Measurements from ENCODE around the gene MS4A18.

MS4A18 gene

DNA sequence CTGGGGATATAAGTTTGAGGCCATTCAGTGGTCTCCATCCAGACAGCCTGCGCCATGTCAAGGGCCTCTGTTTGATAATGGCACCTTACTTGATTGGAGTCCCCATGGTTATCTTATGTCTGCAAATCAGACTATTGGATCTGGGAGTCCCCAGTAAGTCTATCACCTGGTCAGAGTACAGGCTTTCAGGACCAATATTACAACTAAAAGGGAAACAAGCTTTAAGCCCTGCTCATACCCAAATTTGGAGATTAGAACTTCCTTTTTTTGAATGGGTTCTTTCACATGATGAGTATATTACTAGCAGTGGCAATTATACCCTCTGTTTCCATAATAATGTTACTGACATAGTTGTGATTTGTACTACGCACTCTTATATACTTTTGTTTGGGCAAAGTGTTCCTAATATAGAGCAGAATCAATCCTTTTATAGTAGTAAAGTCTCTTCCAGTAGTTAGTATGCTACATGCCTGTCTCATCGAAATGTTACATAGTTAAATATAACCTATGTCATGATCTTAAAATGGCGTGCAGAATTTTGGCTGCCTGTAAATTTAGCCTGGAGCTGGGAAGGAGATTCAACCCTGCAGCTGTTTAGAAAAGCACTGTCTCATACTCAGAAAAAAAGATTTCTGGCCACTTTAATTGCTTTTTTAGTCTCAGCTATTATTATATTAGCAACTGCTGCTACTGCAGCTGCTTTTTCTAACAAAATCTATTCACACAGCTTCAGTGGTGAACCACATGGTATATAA lies 37.1 kb downstream of the MS4A18 start:
- TF ChIP-seq ZFX (IDR thresholded peaks at IDR 0.05; ENCODE audit: borderline replicate concordance) = no peak
- TF ChIP-seq, protein P1, sequence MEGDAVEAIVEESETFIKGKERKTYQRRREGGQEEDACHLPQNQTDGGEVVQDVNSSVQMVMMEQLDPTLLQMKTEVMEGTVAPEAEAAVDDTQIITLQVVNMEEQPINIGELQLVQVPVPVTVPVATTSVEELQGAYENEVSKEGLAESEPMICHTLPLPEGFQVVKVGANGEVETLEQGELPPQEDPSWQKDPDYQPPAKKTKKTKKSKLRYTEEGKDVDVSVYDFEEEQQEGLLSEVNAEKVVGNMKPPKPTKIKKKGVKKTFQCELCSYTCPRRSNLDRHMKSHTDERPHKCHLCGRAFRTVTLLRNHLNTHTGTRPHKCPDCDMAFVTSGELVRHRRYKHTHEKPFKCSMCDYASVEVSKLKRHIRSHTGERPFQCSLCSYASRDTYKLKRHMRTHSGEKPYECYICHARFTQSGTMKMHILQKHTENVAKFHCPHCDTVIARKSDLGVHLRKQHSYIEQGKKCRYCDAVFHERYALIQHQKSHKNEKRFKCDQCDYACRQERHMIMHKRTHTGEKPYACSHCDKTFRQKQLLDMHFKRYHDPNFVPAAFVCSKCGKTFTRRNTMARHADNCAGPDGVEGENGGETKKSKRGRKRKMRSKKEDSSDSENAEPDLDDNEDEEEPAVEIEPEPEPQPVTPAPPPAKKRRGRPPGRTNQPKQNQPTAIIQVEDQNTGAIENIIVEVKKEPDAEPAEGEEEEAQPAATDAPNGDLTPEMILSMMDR (IDR thresholded peaks at IDR 0.05) = no peak

DNA sequence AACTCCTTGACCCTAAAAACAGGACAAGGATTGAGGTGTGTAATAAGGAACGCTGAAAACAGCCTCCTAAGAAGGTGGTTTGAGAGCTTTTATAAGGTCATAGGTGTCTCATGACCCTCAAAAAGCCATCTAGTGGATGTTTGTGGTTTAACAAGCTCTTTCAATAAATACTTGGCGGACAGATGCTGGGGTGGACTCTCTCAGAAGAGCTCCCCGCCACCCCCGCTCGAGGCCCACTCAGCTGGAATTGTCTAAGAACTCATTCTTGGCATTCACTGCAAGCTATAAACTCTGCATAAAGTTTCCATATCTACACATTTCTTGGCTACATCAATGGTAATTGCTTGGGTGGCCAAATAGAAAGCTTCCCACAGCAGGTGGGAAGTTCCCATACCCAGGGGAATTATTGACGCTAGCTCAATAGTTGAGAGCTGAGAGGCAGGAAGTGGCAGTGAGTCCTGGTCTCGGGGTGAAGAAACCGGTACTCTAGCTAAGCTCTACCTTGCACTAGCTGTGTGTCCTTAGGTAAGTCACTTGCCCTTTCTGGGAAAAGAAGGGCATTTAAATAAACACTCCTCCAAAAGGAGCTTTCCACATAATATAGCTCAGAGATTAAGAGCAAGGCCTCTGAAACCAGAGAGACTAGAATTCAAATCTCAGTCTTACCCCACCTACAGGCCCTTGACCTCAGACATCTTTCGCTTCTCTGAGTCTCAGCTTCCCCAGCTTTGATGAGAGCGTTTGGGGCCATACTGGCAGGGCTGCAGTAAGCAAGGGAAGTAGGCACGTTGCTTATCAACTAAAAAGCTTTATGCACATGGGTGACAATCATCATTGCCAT lies 38.6 kb downstream of the MS4A18 start:
- no peak overlapping the region for H3K27ac ChIP-seq
- TF ChIP-seq, protein P1 (IDR thresholded peaks at IDR 0.05) = peak; percentile 40
- no peak for TF ChIP-seq ZFX (IDR thresholded peaks at IDR 0.05; ENCODE audit: borderline replicate concordance)

More for the DNA sequence above, 37.1 kb downstream of the MS4A18 start:
- H3K27ac ChIP-seq = no peak overlapping the region

DNA sequence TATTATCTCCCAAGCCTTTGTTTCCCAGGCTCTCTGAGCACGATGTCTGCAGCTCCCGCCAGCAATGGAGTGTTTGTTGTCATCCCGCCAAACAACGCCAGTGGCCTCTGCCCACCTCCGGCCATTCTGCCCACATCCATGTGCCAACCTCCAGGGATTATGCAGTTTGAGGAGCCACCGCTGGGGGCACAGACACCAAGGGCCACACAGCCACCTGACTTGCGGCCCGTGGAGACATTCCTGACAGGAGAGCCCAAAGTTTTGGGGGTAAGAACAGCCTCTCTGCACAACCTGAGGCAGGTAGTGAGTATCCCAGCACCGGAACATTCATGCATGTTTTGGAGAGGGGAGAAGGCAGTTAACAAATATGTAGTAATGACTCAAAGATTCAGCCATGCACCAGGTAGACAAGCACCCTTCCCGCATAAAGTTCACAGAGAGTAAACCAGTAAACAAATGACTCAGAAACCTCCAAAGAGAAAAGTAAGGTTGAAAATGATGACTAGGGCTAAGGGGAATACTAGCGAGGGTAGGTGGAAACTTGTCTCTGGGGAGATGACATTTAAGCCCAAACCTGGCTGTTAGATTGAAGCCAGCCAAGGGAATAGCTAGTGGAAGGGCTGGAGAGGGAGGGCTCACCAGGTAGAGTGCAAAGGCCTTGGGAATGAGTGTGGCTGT lies 39.3 kb downstream of the MS4A18 start:
- TF ChIP-seq, protein P1 (IDR thresholded peaks at IDR 0.05) = peak; percentile 67
- no peak for TF ChIP-seq ZFX (IDR thresholded peaks at IDR 0.05; ENCODE audit: borderline replicate concordance)
- H3K27ac ChIP-seq = no peak overlapping the region

DNA sequence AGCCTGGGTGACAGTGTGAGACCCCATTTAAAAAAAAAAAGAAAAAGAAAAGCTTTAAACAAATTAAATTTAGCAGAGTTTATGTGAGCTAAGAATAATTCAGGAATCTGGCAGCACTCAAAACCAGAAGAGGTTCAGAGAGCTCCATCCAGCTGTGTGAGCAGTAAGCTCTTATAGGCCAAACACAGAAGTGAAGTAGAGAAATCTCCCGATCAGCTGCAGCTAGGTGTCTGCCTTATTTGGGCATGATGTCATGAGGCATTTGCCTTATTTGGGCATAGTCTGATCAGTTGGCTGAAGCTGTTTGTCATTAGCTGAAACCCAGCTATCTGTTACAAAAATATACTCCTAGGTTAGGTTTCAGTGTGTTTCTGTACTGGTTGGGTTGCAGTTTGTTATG lies 40.4 kb downstream of the MS4A18 start:
- TF ChIP-seq, protein P1 (IDR thresholded peaks at IDR 0.05) = no peak
- TF ChIP-seq ZFX (IDR thresholded peaks at IDR 0.05; ENCODE audit: borderline replicate concordance) = no peak
- H3K27ac ChIP-seq = no peak overlapping the region

DNA sequence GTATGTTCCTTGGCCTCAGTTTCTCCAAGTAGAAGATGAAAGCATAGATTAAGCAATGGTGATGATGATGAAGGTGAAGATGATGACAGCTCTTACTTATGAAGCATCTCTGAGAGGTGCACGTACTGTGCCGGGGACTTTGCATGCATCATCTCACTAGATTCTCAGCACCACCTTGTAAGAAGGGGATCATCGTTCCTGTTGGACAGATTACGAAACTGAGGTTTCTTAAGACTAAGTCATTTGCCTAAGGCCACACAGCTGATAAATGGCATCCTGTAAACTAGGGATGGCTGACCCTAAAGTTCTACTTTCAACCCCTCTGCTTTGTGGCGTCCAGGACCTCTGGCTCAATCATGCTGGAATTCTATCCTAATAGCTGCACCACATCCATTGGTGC lies 40.8 kb downstream of the MS4A18 start:
- no peak overlapping the region for H3K27ac ChIP-seq
- no peak for TF ChIP-seq ZFX (IDR thresholded peaks at IDR 0.05; ENCODE audit: borderline replicate concordance)
- TF ChIP-seq, protein P1 (IDR thresholded peaks at IDR 0.05) = no peak

DNA sequence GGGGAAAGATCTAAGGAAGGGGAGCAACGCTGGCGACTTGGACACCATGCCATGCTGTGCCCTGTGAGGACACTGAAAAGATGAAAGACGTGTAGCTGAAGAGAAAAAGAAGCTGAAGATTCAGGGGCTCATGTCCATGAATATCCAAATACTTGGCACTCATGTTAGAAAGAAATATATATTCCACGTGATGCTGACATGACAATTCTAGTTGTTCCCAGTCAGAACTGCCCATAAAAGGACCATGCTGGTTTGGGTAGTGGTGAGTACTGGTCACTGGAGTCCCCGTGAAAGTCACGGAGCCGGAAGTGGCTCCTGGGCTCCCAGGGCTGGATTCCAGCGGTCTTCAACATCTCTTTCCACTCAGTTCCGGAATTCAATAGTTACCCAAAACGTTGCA lies 42.0 kb downstream of the MS4A18 start:
- TF ChIP-seq, protein P1 (IDR thresholded peaks at IDR 0.05) = no peak
- TF ChIP-seq ZFX (IDR thresholded peaks at IDR 0.05; ENCODE audit: borderline replicate concordance) = no peak
- H3K27ac ChIP-seq = no peak overlapping the region
